ENCODE measurements around the gene FHL1. TPM values are rescaled to one million over a fixed set of nuclear protein-coding genes. Genes with fewer than 3 reads are reported as not detected.
A peak's percentile ranks its signal among the peaks of the same experiment; 100 is the strongest.

The FHL1 gene
- total and polyA plus RNA-seq, 7 donors, result 27.0 to 1,465 (median 701) TPM

- Histone ChIP-seq H3K27ac (peak overlapping the region; percentile 94 to 99 (median 97)), H3K4me3 (no peak overlapping the region), H3K4me1 (peaks cover 0 to 85% (median 50%) of the 10 kb centered on the region in 4 donors), H3K9me3 (no peaks in the 10 kb centered on the region), H3K27me3 (no peaks in the 10 kb centered on the region), H3K36me3 (no peaks in the 10 kb centered on the region)
- 49 to 61% methylated on average over 3 of the region's 3 CpGs for WGBS, 2 donors
- DNase-seq, result no peak
- no peak for TF ChIP-seq CTCF (IDR thresholded peaks at IDR 0.05)
- TF ChIP-seq POLR2A (IDR thresholded peaks at IDR 0.05), result no peak
- TF ChIP-seq EP300 (IDR thresholded peaks at IDR 0.05), result no peak
- TF ChIP-seq POLR2AphosphoS5 (IDR thresholded peaks at IDR 0.05), result no peak
- intact Hi-C loops (cut with DNase I), result no loop called here
Measured at GRCh38 chrX:136186023-136186413, 38.7 kb downstream of the FHL1 start.

DNA sequence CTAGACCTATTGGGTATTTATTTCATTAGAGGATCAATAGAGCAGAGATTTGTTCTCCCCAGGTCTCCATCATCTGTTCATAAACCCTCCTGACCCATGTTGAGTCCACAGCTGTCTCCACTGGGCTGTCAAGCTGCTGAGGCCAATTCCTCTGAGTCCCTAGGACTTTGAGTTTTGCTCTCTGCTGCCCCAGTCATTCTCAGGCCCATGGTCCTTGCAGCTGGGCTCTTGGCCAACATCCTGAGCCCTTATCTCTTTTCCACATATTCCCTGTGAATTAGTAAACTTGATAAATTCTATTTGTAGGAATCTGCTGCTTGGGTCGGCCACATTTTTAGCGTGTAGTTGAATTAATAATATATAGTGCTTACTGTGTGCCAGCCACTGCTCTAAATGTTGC is 41.9 kb downstream of the FHL1 start:
- no peaks in the 10 kb centered on the region for H3K9me3 ChIP-seq
- H3K27me3 ChIP-seq, result no peaks in the 10 kb centered on the region
- peak overlapping the region; percentile 78 to 99 (median 95) for H3K27ac ChIP-seq
- TF ChIP-seq CTCF (IDR thresholded peaks at IDR 0.05) (no peak), POLR2A (IDR thresholded peaks at IDR 0.05) (no peak), EP300 (IDR thresholded peaks at IDR 0.05) (no peak), POLR2AphosphoS5 (IDR thresholded peaks at IDR 0.05) (no peak)
- WGBS, 2 donors, result 74 to 79% methylated on average over 2 of the region's 2 CpGs
- no peak for DNase-seq
- H3K4me3 ChIP-seq, result no peak overlapping the region
- H3K4me1 ChIP-seq, result peaks cover 0 to 85% (median 51%) of the 10 kb centered on the region in 4 donors
- no peaks in the 10 kb centered on the region for H3K36me3 ChIP-seq
- intact Hi-C loops (cut with DNase I), result no loop called here

DNA sequence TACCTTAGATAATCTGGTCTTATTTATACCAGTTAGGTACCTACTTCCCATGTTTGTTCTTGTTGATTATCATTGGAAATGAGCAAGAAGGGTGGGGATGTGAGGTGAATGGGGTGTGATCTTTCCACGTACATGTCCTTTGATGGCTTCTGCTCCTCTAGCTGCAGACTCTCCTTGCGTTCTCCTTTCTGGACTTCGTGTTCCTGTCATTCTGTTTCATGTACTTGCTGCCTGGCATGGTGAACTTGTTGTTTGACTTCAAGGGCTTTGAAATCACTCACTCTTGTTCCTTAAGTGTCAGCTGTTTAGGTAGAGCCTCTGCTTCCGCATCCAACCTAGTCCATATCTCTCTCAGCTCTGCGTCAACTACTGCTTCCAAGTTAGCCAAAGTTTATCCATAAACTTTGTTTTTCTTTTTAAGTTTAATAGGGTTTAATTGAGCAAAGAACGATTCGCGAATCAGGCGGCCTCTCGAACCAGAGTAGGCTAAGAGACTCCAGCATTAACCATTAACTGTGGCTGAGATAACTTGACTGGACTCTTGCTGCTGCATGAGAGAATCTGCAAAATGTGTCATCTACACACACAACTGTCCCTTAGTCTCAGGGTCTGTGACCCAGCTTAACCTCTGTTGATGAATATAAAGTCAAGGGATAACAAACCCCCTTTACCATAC is 42.8 kb downstream of the FHL1 start:
- intact Hi-C loops (cut with DNase I), result no loop called here
- WGBS, 2 donors, result 78 to 87% methylated on average over 10 of the region's 10 CpGs
- Histone ChIP-seq H3K9me3 (no peaks in the 10 kb centered on the region), H3K27ac (peak overlapping the region; percentile 78 to 99 (median 95)), H3K4me1 (peaks cover 0 to 81% (median 49%) of the 10 kb centered on the region in 4 donors), H3K36me3 (no peaks in the 10 kb centered on the region), H3K4me3 (no peak overlapping the region), H3K27me3 (no peaks in the 10 kb centered on the region)
- TF ChIP-seq POLR2AphosphoS5 (IDR thresholded peaks at IDR 0.05) (peak; percentile 35 to 66 (median 36)), CTCF (IDR thresholded peaks at IDR 0.05) (no peak), EP300 (IDR thresholded peaks at IDR 0.05) (peak; percentile 41 to 87 (median 60))
- DNase-seq, result no peak

GRCh38 chrX:136191171-136191570 is 43.8 kb downstream of the FHL1 start:
- DNase-seq, result no peak
- peak overlapping the region; percentile 78 to 99 (median 95) for H3K27ac ChIP-seq
- intact Hi-C loops (cut with DNase I), result no loop called here
- H3K4me1 ChIP-seq, result peaks cover 0 to 81% (median 49%) of the 10 kb centered on the region in 4 donors
- H3K9me3 ChIP-seq, result no peaks in the 10 kb centered on the region
- TF ChIP-seq POLR2AphosphoS5 (IDR thresholded peaks at IDR 0.05) (peak in 2 of 4 donors; percentile 19 to 24), CTCF (IDR thresholded peaks at IDR 0.05) (no peak), EP300 (IDR thresholded peaks at IDR 0.05) (no peak), POLR2A (IDR thresholded peaks at IDR 0.05) (no peak)
- WGBS, 2 donors, result 74 to 85% methylated on average over 6 of the region's 6 CpGs
- no peaks in the 10 kb centered on the region for H3K27me3 ChIP-seq
- H3K4me3 ChIP-seq, result no peak overlapping the region
- no peaks in the 10 kb centered on the region for H3K36me3 ChIP-seq

All from sigmoid colon (tissue), 7 donors.